Stimulated activated naive B cell treated with anti-CD40 and anti-IgM and Interleukin-4, amounts not matched to agents 10 μg/mL and 1 μg/mL and 100 μg/mL, for 72 hours (primary cell): ENCODE results near the gene AKT3.
A peak's percentile ranks its signal among the peaks of the same experiment; 100 is the strongest.
"Not testable (repeated sequence)": the region's sequence is repeated elsewhere in the genome, so short reads cannot be mapped to it uniquely, and the experiment has no call there.

Source experiments
- ATAC-seq, 2 donors: fragments of 150-1000 bp; cut with Tn5 transposase; replicated peaks; 2 replicates each; pipeline ENCODE4 v1.10.0; 2021; ENCODE audit warnings: moderate library complexity in 1 of 2
- DNase-seq: peaks from one replicate; pipeline ENCODE4 v3.0.0; 2021
- H3K27ac Mint-ChIP-seq: one replicate; pipeline ENCODE4 v1.8.0; 2022; ENCODE audit warnings: mild to moderate bottlenecking, mixed read lengths
- H3K27me3 Mint-ChIP-seq, 2 donors: one replicate each; pipeline ENCODE4 v1.8.0; 2022; ENCODE audit warnings: mixed read lengths in 2 of 2
- H3K36me3 Mint-ChIP-seq, 2 donors: one replicate each; pipeline ENCODE4 v1.8.0; 2022; ENCODE audit warnings: mixed read lengths in 2 of 2, mild to moderate bottlenecking in 1 of 2
- H3K4me1 Mint-ChIP-seq, 2 donors: one replicate each; pipeline ENCODE4 v1.8.0; 2022; ENCODE audit warnings: mixed read lengths in 2 of 2, mild to moderate bottlenecking in 1 of 2
- H3K4me3 Mint-ChIP-seq, 2 donors: one replicate each; pipeline ENCODE4 v1.8.0; 2022; ENCODE audit warnings: mild to moderate bottlenecking in 2 of 2, mixed read lengths in 2 of 2, moderate library complexity in 1 of 2
- H3K9me3 Mint-ChIP-seq, 2 donors: one replicate each; pipeline ENCODE4 v1.8.0; 2022; ENCODE audit warnings: mixed read lengths in 2 of 2, mild to moderate bottlenecking in 1 of 2

Gene AKT3

GRCh38 chr1:243824907-243825306, 25.1 kb downstream of the AKT3 start:
- not testable (repeated sequence) for H3K4me3 Mint-ChIP-seq, H3K27ac Mint-ChIP-seq, DNase-seq, ATAC-seq, H3K27me3 Mint-ChIP-seq
- Mint-ChIP-seq H3K9me3 (peaks cover 20 to 25% of the 10 kb centered on the region in 2 donors), H3K4me1 (peaks cover 20 to 45% of the 10 kb centered on the region in 2 donors), H3K36me3 (peaks cover 56 to 69% of the 10 kb centered on the region in 2 donors)

- DNase-seq: no peak
- peaks cover 20 to 25% of the 10 kb centered on the region in 2 donors for H3K9me3 Mint-ChIP-seq
- H3K4me3 Mint-ChIP-seq: no peak overlapping the region
- H3K36me3 Mint-ChIP-seq: peaks cover 62 to 70% of the 10 kb centered on the region in 2 donors
- no peaks in the 10 kb centered on the region for H3K27me3 Mint-ChIP-seq
- H3K27ac Mint-ChIP-seq: peak overlapping the region; percentile 3
- ATAC-seq: no peak
- peaks cover 19 to 30% of the 10 kb centered on the region in 2 donors for H3K4me1 Mint-ChIP-seq
Measured at GRCh38 chr1:243821177-243821680, 28.8 kb downstream of the AKT3 start.

- Mint-ChIP-seq H3K4me1 (peaks cover 25 to 38% of the 10 kb centered on the region in 2 donors), H3K4me3 (no peak overlapping the region), H3K9me3 (peaks cover 25 to 26% of the 10 kb centered on the region in 2 donors), H3K27ac (no peak overlapping the region), H3K27me3 (no peaks in the 10 kb centered on the region), H3K36me3 (peaks cover 64 to 74% of the 10 kb centered on the region in 2 donors)
- ATAC-seq (no peak), DNase-seq (no peak)
Measured at GRCh38 chr1:243819438-243819839, 30.6 kb downstream of the AKT3 start.

GRCh38 chr1:243818978-243819377, 31.1 kb downstream of the AKT3 start:
- ATAC-seq: no peak
- no peak for DNase-seq
- H3K4me1 Mint-ChIP-seq: peaks cover 26 to 35% of the 10 kb centered on the region in 2 donors
- H3K9me3 Mint-ChIP-seq: peaks cover 26 to 28% of the 10 kb centered on the region in 2 donors
- no peaks in the 10 kb centered on the region for H3K27me3 Mint-ChIP-seq
- H3K4me3 Mint-ChIP-seq: no peak overlapping the region
- H3K36me3 Mint-ChIP-seq: peaks cover 61 to 71% of the 10 kb centered on the region in 2 donors
- H3K27ac Mint-ChIP-seq: no peak overlapping the region

GRCh38 chr1:243814718-243815117, 35.3 kb downstream of the AKT3 start:
- Mint-ChIP-seq H3K9me3 (peaks cover 5 to 8% of the 10 kb centered on the region in 2 donors), H3K4me1 (peaks cover 21 to 26% of the 10 kb centered on the region in 2 donors), H3K4me3 (no peak overlapping the region), H3K27me3 (no peaks in the 10 kb centered on the region), H3K36me3 (peaks cover 32 to 50% of the 10 kb centered on the region in 2 donors), H3K27ac (no peak overlapping the region)
- DNase-seq: no peak
- ATAC-seq: no peak

- Mint-ChIP-seq H3K4me1 (peaks cover 25 to 50% of the 10 kb centered on the region in 2 donors), H3K36me3 (peaks cover 46 to 59% of the 10 kb centered on the region in 2 donors)
- H3K9me3 Mint-ChIP-seq, DNase-seq, H3K4me3 Mint-ChIP-seq, ATAC-seq, H3K27ac Mint-ChIP-seq, H3K27me3 Mint-ChIP-seq: not testable (repeated sequence)
Measured at GRCh38 chr1:243807346-243807745, 42.7 kb downstream of the AKT3 start.

GRCh38 chr1:243806310-243806709, 43.7 kb downstream of the AKT3 start:
- Mint-ChIP-seq H3K27me3 (no peaks in the 10 kb centered on the region), H3K36me3 (peaks cover 44 to 55% of the 10 kb centered on the region in 2 donors), H3K9me3 (peaks cover 0 to 5% of the 10 kb centered on the region in 2 donors), H3K4me1 (peaks cover 26 to 49% of the 10 kb centered on the region in 2 donors), H3K27ac (no peak overlapping the region), H3K4me3 (no peak overlapping the region)
- DNase-seq (no peak), ATAC-seq (no peak)

- H3K27me3 Mint-ChIP-seq: no peaks in the 10 kb centered on the region
- no peak overlapping the region for H3K27ac Mint-ChIP-seq
- peaks cover 0 to 2% of the 10 kb centered on the region in 2 donors for H3K9me3 Mint-ChIP-seq
- no peak for DNase-seq
- H3K4me1 Mint-ChIP-seq: peaks cover 20 to 34% of the 10 kb centered on the region in 2 donors
- no peak for ATAC-seq
- H3K4me3 Mint-ChIP-seq: no peak overlapping the region
- H3K36me3 Mint-ChIP-seq: peaks cover 36 to 40% of the 10 kb centered on the region in 2 donors
Measured at GRCh38 chr1:243802736-243803135, 47.3 kb downstream of the AKT3 start.

- Mint-ChIP-seq H3K4me1 (peaks cover 22 to 32% of the 10 kb centered on the region in 2 donors), H3K36me3 (peaks cover 30 to 36% of the 10 kb centered on the region in 2 donors), H3K27me3 (no peaks in the 10 kb centered on the region), H3K4me3 (no peak overlapping the region), H3K27ac (no peak overlapping the region), H3K9me3 (peaks cover 0 to 2% of the 10 kb centered on the region in 2 donors)
- ATAC-seq (no peak), DNase-seq (no peak)
Measured at GRCh38 chr1:243801378-243801777, 48.7 kb downstream of the AKT3 start.

GRCh38 chr1:243799908-243800307, 50.1 kb downstream of the AKT3 start:
- no peaks in the 10 kb centered on the region for H3K27me3 Mint-ChIP-seq
- H3K9me3 Mint-ChIP-seq: no peaks in the 10 kb centered on the region
- peaks cover 25 to 31% of the 10 kb centered on the region in 2 donors for H3K36me3 Mint-ChIP-seq
- no peak for DNase-seq
- H3K27ac Mint-ChIP-seq: no peak overlapping the region
- peaks cover 20 to 24% of the 10 kb centered on the region in 2 donors for H3K4me1 Mint-ChIP-seq
- no peak overlapping the region for H3K4me3 Mint-ChIP-seq
- ATAC-seq: no peak

- H3K27ac Mint-ChIP-seq: no peak overlapping the region
- no peak overlapping the region for H3K4me3 Mint-ChIP-seq
- peaks cover 24 to 28% of the 10 kb centered on the region in 2 donors for H3K36me3 Mint-ChIP-seq
- no peaks in the 10 kb centered on the region for H3K9me3 Mint-ChIP-seq
- DNase-seq: no peak
- H3K27me3 Mint-ChIP-seq: no peaks in the 10 kb centered on the region
- ATAC-seq: no peak
- peaks cover 19 to 21% of the 10 kb centered on the region in 2 donors for H3K4me1 Mint-ChIP-seq
Measured at GRCh38 chr1:243798726-243799125, 51.3 kb downstream of the AKT3 start.

- no peak for ATAC-seq
- H3K9me3 Mint-ChIP-seq: no peaks in the 10 kb centered on the region
- peaks cover 21 to 25% of the 10 kb centered on the region in 2 donors for H3K36me3 Mint-ChIP-seq
- no peak overlapping the region for H3K27ac Mint-ChIP-seq
- H3K4me1 Mint-ChIP-seq: peaks cover 23 to 25% of the 10 kb centered on the region in 2 donors
- DNase-seq: no peak
- H3K4me3 Mint-ChIP-seq: no peak overlapping the region
- H3K27me3 Mint-ChIP-seq: no peaks in the 10 kb centered on the region
Measured at GRCh38 chr1:243796016-243796415, 54.0 kb downstream of the AKT3 start.

- peaks cover 17 to 20% of the 10 kb centered on the region in 2 donors for H3K4me1 Mint-ChIP-seq
- H3K9me3 Mint-ChIP-seq: no peaks in the 10 kb centered on the region
- H3K4me3 Mint-ChIP-seq: no peak overlapping the region
- no peaks in the 10 kb centered on the region for H3K27me3 Mint-ChIP-seq
- DNase-seq (no peak), ATAC-seq (peak; percentile 39 to 43)
- H3K27ac Mint-ChIP-seq: no peak overlapping the region
- peaks cover 15 to 17% of the 10 kb centered on the region in 2 donors for H3K36me3 Mint-ChIP-seq
Measured at GRCh38 chr1:243793298-243793697, 56.7 kb downstream of the AKT3 start.

- Mint-ChIP-seq H3K4me1 (peaks cover 18 to 20% of the 10 kb centered on the region in 2 donors), H3K36me3 (peaks cover 15 to 17% of the 10 kb centered on the region in 2 donors), H3K27me3 (no peaks in the 10 kb centered on the region), H3K4me3 (no peak overlapping the region), H3K9me3 (no peaks in the 10 kb centered on the region), H3K27ac (no peak overlapping the region)
- ATAC-seq (no peak), DNase-seq (no peak)
Measured at GRCh38 chr1:243792891-243793290, 57.2 kb downstream of the AKT3 start.

- DNase-seq (no peak), ATAC-seq (no peak)
- Mint-ChIP-seq H3K4me3 (no peak overlapping the region), H3K9me3 (no peaks in the 10 kb centered on the region), H3K27me3 (no peaks in the 10 kb centered on the region), H3K27ac (no peak overlapping the region), H3K36me3 (peaks cover 15 to 22% of the 10 kb centered on the region in 2 donors), H3K4me1 (peaks cover 22 to 23% of the 10 kb centered on the region in 2 donors)
Measured at GRCh38 chr1:243792401-243792800, 57.6 kb downstream of the AKT3 start.
